HCT116 (cell line): ENCODE data around the gene SPPL2B. TPM values are rescaled to one million over a fixed set of nuclear protein-coding genes. Genes with fewer than 3 reads are reported as not detected.

Experiments
- ATAC-seq: fragments of 200-7000 bp; cut with Tn5 transposase; 2 replicates; pipeline ENCODE4 v1.9.1; 2020; ENCODE audit warnings: mild to moderate bottlenecking, moderate library complexity
- BruUV-seq: library from RNA; stranded (reverse); fragments of 400-500 nt; replicated peaks from 2 replicates; lab custom pipeline; 2021; lab: Mats Ljungman, UMichigan
- CTCF ChIA-PET: fragments of 300-600 bp; sonication (Branson Sonifier 250); formaldehyde crosslinking; loops from one replicate; lab custom pipeline; 2021; ENCODE audit warnings: antibody characterized with exemption; lab: Charles Lee
- POLR2A ChIA-PET: fragments of 300-600, 350-600 bp; sonication (Branson Sonifier 250); formaldehyde crosslinking; loops from one replicate; lab custom pipeline; 2021; ENCODE audit warnings: antibody characterized with exemption; lab: Charles Lee
- RAD21 ChIA-PET, 2 experiments: fragments of 300-600 bp; sonication (Branson Sonifier 250); formaldehyde crosslinking; loops; one replicate each; lab custom pipeline; 2023; ENCODE audit warnings: low total read pairs in 2 of 2; ENCODE audit not compliant: uncharacterized antibody in 2 of 2, unreplicated experiment in 2 of 2, low non-redundant PET in 1 of 2; lab: Charles Lee
- DNase-seq: peaks from one replicate; pipeline ENCODE4 v3.0.0-alpha.2; 2010; ENCODE audit warnings: low read depth, low spot score
- H2AFZ ChIP-seq: fragments of 200-600 bp; shearing (Covaris generic), sonication (generic); 2 replicates; pipeline ENCODE4 v1.6.1; 2017; ENCODE audit warnings: low read depth, mixed run types, mixed read lengths, antibody characterized with exemption, low read length; ENCODE audit not compliant: poor library complexity, severe bottlenecking
- H3K27ac ChIP-seq: 2 replicates; pipeline ENCODE4 v1.5.1; 2012; ENCODE audit warnings: low read depth, low read length
- H3K27me3 ChIP-seq: fragments of 200-600 bp; sonication (generic); 2 replicates; pipeline ENCODE4 v1.6.1; 2016; ENCODE audit warnings: mixed run types, low read length, mixed read lengths; ENCODE audit not compliant: insufficient read depth
- H3K36me3 ChIP-seq, 2 experiments: fragments of 200-500 bp in 1 of 2; fragments of 200-600 bp in 1 of 2; sonication (Bioruptor generic) in 1 of 2; sonication (generic) in 1 of 2; 2 replicates each; pipeline versions ENCODE4 v1.5.1 to v1.6.1; 2014 to 2016; ENCODE audit warnings: low read length in 2 of 2, inconsistent platforms in 1 of 2, mixed read lengths in 1 of 2, mixed run types in 1 of 2; ENCODE audit not compliant: insufficient read depth in 2 of 2, control insufficient read depth in 1 of 2
- H3K4me1 ChIP-seq, 2 experiments: fragments of 200-600 bp in 1 of 2; sonication (generic) in 1 of 2; 2 replicates each; pipeline versions ENCODE4 v1.5.1 to v1.6.1; 2012 to 2017; ENCODE audit warnings: low read length in 2 of 2, inconsistent platforms in 1 of 2, mild to moderate bottlenecking in 1 of 2, mixed read lengths in 1 of 2, mixed run types in 1 of 2, moderate library complexity in 1 of 2; ENCODE audit not compliant: insufficient read depth in 2 of 2, control insufficient read depth in 1 of 2
- H3K4me2 ChIP-seq: fragments of 200-600 bp; sonication (generic); 2 replicates; pipeline ENCODE4 v1.6.1; 2017; ENCODE audit warnings: mixed run types, low read length, mixed read lengths
- H3K4me3 ChIP-seq, 2 experiments: fragments of 200-600 bp in 1 of 2; sonication (generic) in 1 of 2; replicated peaks in 1 of 2; 2 replicates each; pipeline ENCODE4 v1.5.1; 2011 to 2016; ENCODE audit warnings: low read length in 2 of 2, control low read depth in 1 of 2, low read depth in 1 of 2, mild to moderate bottlenecking in 1 of 2, mixed read lengths in 1 of 2, mixed run types in 1 of 2
- H3K79me2 ChIP-seq: fragments of 200-600 bp; sonication (generic); 2 replicates; pipeline ENCODE4 v1.6.1; 2017; ENCODE audit warnings: mild to moderate bottlenecking, mixed run types, low read length, moderate library complexity, mixed read lengths; ENCODE audit not compliant: insufficient read depth
- H3K9ac ChIP-seq: fragments of 200-600 bp; sonication (generic); 2 replicates; pipeline ENCODE4 v1.6.1; 2016; ENCODE audit warnings: low read length, mixed read lengths
- H3K9me2 ChIP-seq: fragments of 200-600 bp; sonication (generic), shearing (Covaris generic); 2 replicates; pipeline ENCODE4 v1.6.1; 2017; ENCODE audit warnings: mixed run types, mild to moderate bottlenecking, moderate library complexity; ENCODE audit not compliant: insufficient read depth
- H3K9me3 ChIP-seq, 2 experiments: fragments of 200-500 bp in 1 of 2; fragments of 200-600 bp in 1 of 2; sonication (Bioruptor generic) in 1 of 2; sonication (generic) in 1 of 2; 2 replicates each; pipeline ENCODE4 v1.6.1; 2014 to 2017; ENCODE audit warnings: low read length in 2 of 2, mixed read lengths in 2 of 2, inconsistent platforms in 1 of 2, low read depth in 1 of 2, mild to moderate bottlenecking in 1 of 2, mixed run types in 1 of 2, moderate library complexity in 1 of 2; ENCODE audit not compliant: control insufficient read depth in 1 of 2, insufficient read depth in 1 of 2
- H4K20me1 ChIP-seq: fragments of 200-600 bp; sonication (generic), shearing (Covaris generic); 2 replicates; pipeline ENCODE4 v1.6.1; 2017; ENCODE audit warnings: mixed run types, mild to moderate bottlenecking, moderate library complexity; ENCODE audit not compliant: insufficient read depth
- CBX3 ChIP-seq: IDR thresholded peaks from 2 replicates; pipeline ENCODE4 v1.6.1; 2012; ENCODE audit warnings: low read depth
- EZH2 ChIP-seq: fragments of 200-600 bp; sonication (generic); IDR thresholded peaks from 2 replicates; pipeline ENCODE4 v1.6.1; 2017; ENCODE audit warnings: antibody characterized with exemption, mixed run types
- EZH2phosphoT487 ChIP-seq: fragments of 200-600 bp; IDR thresholded peaks from 2 replicates; pipeline ENCODE4 v1.6.1; 2018; ENCODE audit warnings: antibody characterized with exemption, borderline replicate concordance
- FOSL1 ChIP-seq: IDR thresholded peaks from 2 replicates; pipeline ENCODE4 v1.6.1; 2012; ENCODE audit warnings: low read depth
- JUND ChIP-seq: IDR thresholded peaks from 2 replicates; pipeline ENCODE4 v1.6.1; 2012
- POLR2A ChIP-seq: IDR thresholded peaks from 2 replicates; pipeline ENCODE4 v1.7.0; 2011; ENCODE audit warnings: borderline replicate concordance; ENCODE audit not compliant: insufficient read depth, insufficient read length; ENCODE audit errors: extremely low read depth
- POLR2AphosphoS5 ChIP-seq: IDR thresholded peaks from 2 replicates; pipeline ENCODE4 v1.6.1; 2011; ENCODE audit warnings: mild to moderate bottlenecking, low read depth, low read length, moderate library complexity
- SIN3A ChIP-seq: IDR thresholded peaks from 2 replicates; pipeline ENCODE4 v1.6.1; 2012; ENCODE audit warnings: low read depth
- SP1 ChIP-seq: IDR thresholded peaks from 2 replicates; pipeline ENCODE4 v1.6.1; 2012; ENCODE audit warnings: low read depth
- SRF ChIP-seq: IDR thresholded peaks from 2 replicates; pipeline ENCODE4 v1.6.1; 2012; ENCODE audit warnings: low read depth
- TCF7L2 ChIP-seq: IDR thresholded peaks from 2 replicates; pipeline ENCODE4 v1.7.0; 2011; ENCODE audit warnings: borderline replicate concordance, inconsistent platforms; ENCODE audit not compliant: insufficient read depth, insufficient read length; ENCODE audit errors: extremely low read depth
- ZNF274 ChIP-seq: fragments of 200-500 bp; sonication (Bioruptor generic); IDR thresholded peaks from 2 replicates; pipeline ENCODE4 v1.6.1; 2014; ENCODE audit warnings: mild to moderate bottlenecking, low read depth, low read length, inconsistent platforms
- intact Hi-C: fragments of 100-400 bp; cut with micrococcal nuclease; formaldehyde crosslinking; loops from 2 replicates; pipeline ENCODE4 v1.10.0; 2022
- total RNA-seq: library from RNA; stranded (reverse); gene quantifications from one replicate; pipeline ENCODE4 v1.2.1, GENCODE V29; 2021; ENCODE audit not compliant: unreplicated experiment
- TF ChIP-seq, protein P1 (sequence below): IDR thresholded peaks from 2 replicates; pipeline ENCODE4 v1.6.1; 2012
- TF ChIP-seq, protein P2 (sequence below): IDR thresholded peaks from 2 replicates; pipeline ENCODE4 v1.6.1; 2011; ENCODE audit warnings: mild to moderate bottlenecking, low read length, moderate library complexity; ENCODE audit not compliant: insufficient replicate concordance; ENCODE audit errors: extremely low read depth
- TF ChIP-seq, protein P3 (sequence below), 3 experiments: fragments of 200-600 bp in 1 of 3; sonication (generic) in 1 of 3; IDR thresholded peaks in 2 of 3; conservative IDR thresholded peaks in 1 of 3; 2 replicates each; pipeline ENCODE4 v1.5.1; 2012 to 2017; ENCODE audit warnings: low read depth in 2 of 3, low read length in 2 of 3, antibody characterized with exemption in 1 of 3, borderline replicate concordance in 1 of 3, control low read depth in 1 of 3, mild to moderate bottlenecking in 1 of 3, mixed read lengths in 1 of 3, mixed run types in 1 of 3, moderate library complexity in 1 of 3; ENCODE audit not compliant: insufficient read depth in 1 of 3
- TF ChIP-seq, protein P4 (sequence below): IDR thresholded peaks from 2 replicates; pipeline ENCODE4 v1.6.1; 2012

The SPPL2B gene
- total RNA-seq, 1 experiment from 2014 or later = 83.1 TPM

GRCh38 chr19:2282062-2282861, 46.2 kb upstream of the SPPL2B start, which contains the start of gene PEAK3:
PEAK3 (minus strand) TSS chr19:2282175; CDS start chr19:2280931, 1,244 bp downstream.
- H3K9me2 ChIP-seq = no peaks in the 10 kb centered on the region
- no peak for DNase-seq
- no peaks in the 10 kb centered on the region for H3K79me2 ChIP-seq
- no peaks in the 10 kb centered on the region for H3K9me3 ChIP-seq
- no peaks in the 10 kb centered on the region for H3K36me3 ChIP-seq
- no peak within 1 kb of the TSS for H3K4me3 ChIP-seq
- H3K4me1 ChIP-seq = no peaks in the 10 kb centered on the region
- no peak for ATAC-seq
- POLR2A ChIA-PET = no interaction called here
- intact Hi-C loops = no loop called here
- RAD21 ChIA-PET = no interaction called here
- no TSS peak for BruUV-seq
- H3K9ac ChIP-seq = no peak within 1 kb of the TSS
- no peaks in the 10 kb centered on the region for H3K27me3 ChIP-seq
- no peak for TF ChIP-seq FOSL1
- no peak for TF ChIP-seq ZNF274
- no peak for TF ChIP-seq SRF
- H2AFZ ChIP-seq = no peak within 1 kb of the TSS
- no peak within 1 kb of the TSS for H3K27ac ChIP-seq
- CTCF ChIA-PET = no interaction called here
- no peaks in the 10 kb centered on the region for H4K20me1 ChIP-seq
- H3K4me2 ChIP-seq = no peak within 1 kb of the TSS

DNA sequence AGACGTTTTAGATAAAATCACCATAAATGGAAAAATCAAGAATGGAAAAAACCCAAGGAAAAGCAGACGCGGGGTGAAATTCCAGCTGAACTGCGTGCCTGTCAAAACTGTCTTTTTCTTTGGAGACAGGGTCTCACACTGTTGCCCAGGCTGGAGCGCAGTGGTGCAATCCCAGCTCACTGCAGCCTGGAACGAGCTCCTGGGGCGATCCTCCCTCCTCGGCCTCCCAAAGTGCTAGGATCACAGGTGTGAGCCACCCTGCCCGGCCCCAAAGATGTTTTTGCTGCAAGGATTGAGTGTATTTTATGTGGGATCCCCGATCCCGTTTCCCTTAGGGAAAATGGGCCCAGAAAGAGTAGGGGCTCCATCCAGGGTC, 45.6 kb upstream of the SPPL2B start:
- POLR2A ChIA-PET = no interaction called here
- H3K4me2 ChIP-seq = no peak overlapping the region
- no TSS peak for BruUV-seq
- TF ChIP-seq CBX3 (no peak), POLR2AphosphoS5 (no peak), EZH2phosphoT487 (no peak), SP1 (no peak), POLR2A (no peak), SIN3A (no peak), TCF7L2 (no peak), JUND (no peak), SRF (no peak), FOSL1 (no peak), ZNF274 (no peak), EZH2 (no peak)
- TF ChIP-seq, protein P1, sequence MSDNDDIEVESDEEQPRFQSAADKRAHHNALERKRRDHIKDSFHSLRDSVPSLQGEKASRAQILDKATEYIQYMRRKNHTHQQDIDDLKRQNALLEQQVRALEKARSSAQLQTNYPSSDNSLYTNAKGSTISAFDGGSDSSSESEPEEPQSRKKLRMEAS = no peak
- TF ChIP-seq, protein P2, sequence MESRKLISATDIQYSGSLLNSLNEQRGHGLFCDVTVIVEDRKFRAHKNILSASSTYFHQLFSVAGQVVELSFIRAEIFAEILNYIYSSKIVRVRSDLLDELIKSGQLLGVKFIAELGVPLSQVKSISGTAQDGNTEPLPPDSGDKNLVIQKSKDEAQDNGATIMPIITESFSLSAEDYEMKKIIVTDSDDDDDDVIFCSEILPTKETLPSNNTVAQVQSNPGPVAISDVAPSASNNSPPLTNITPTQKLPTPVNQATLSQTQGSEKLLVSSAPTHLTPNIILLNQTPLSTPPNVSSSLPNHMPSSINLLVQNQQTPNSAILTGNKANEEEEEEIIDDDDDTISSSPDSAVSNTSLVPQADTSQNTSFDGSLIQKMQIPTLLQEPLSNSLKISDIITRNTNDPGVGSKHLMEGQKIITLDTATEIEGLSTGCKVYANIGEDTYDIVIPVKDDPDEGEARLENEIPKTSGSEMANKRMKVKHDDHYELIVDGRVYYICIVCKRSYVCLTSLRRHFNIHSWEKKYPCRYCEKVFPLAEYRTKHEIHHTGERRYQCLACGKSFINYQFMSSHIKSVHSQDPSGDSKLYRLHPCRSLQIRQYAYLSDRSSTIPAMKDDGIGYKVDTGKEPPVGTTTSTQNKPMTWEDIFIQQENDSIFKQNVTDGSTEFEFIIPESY = no peak
- TF ChIP-seq, protein P3, sequence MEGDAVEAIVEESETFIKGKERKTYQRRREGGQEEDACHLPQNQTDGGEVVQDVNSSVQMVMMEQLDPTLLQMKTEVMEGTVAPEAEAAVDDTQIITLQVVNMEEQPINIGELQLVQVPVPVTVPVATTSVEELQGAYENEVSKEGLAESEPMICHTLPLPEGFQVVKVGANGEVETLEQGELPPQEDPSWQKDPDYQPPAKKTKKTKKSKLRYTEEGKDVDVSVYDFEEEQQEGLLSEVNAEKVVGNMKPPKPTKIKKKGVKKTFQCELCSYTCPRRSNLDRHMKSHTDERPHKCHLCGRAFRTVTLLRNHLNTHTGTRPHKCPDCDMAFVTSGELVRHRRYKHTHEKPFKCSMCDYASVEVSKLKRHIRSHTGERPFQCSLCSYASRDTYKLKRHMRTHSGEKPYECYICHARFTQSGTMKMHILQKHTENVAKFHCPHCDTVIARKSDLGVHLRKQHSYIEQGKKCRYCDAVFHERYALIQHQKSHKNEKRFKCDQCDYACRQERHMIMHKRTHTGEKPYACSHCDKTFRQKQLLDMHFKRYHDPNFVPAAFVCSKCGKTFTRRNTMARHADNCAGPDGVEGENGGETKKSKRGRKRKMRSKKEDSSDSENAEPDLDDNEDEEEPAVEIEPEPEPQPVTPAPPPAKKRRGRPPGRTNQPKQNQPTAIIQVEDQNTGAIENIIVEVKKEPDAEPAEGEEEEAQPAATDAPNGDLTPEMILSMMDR (IDR thresholded peaks at IDR 0.05 in 2 of 3, conservative IDR thresholded peaks at IDR 0.05 in 1 of 3; ENCODE audit: borderline replicate concordance in 1 of 3, insufficient read depth in 1 of 3, low read depth in 2 of 3, low read length in 2 of 3) = no peak
- TF ChIP-seq, protein P4, sequence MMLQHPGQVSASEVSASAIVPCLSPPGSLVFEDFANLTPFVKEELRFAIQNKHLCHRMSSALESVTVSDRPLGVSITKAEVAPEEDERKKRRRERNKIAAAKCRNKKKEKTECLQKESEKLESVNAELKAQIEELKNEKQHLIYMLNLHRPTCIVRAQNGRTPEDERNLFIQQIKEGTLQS = no peak

More for the DNA sequence above, 45.6 kb upstream of the SPPL2B start:
- Histone ChIP-seq H3K9ac (no peak overlapping the region), H3K27me3 (no peaks in the 10 kb centered on the region), H3K4me1 (no peaks in the 10 kb centered on the region), H3K9me2 (no peaks in the 10 kb centered on the region), H3K36me3 (no peaks in the 10 kb centered on the region), H2AFZ (no peak overlapping the region), H3K9me3 (no peaks in the 10 kb centered on the region), H3K79me2 (no peaks in the 10 kb centered on the region), H3K27ac (no peak overlapping the region), H4K20me1 (no peaks in the 10 kb centered on the region), H3K4me3 (no peak overlapping the region)
- intact Hi-C loops = no loop called here
- ATAC-seq (no peak), DNase-seq (no peak)
- CTCF ChIA-PET = no interaction called here
- RAD21 ChIA-PET = no interaction called here
